H1 (cell line): Measurements from ENCODE around the gene TC2N. TPM values are rescaled to one million over a fixed set of nuclear protein-coding genes. Genes with fewer than 3 reads are reported as not detected.

Experiments used
- CTCF ChIA-PET: fragments of 300-600 bp; sonication (Branson Sonifier 250); formaldehyde crosslinking; loops from one replicate; lab custom pipeline; 2021; ENCODE audit not compliant: partially characterized antibody; lab: Charles Lee
- POLR2A ChIA-PET: fragments of 300-600 bp; sonication (Branson Sonifier 250); formaldehyde crosslinking; loops from one replicate; lab custom pipeline; 2021; ENCODE audit warnings: inconsistent platforms; ENCODE audit not compliant: partially characterized antibody; lab: Charles Lee
- DNase-seq, 2 experiments: peaks; one replicate each; pipeline versions ENCODE4 v3.0.0 to v3.0.0-alpha.2; 2010 to 2022; ENCODE audit warnings: low spot score in 2 of 2, low read depth in 1 of 2, mixed read lengths in 1 of 2
- FAIRE-seq: peaks from 2 replicates; lab custom pipeline; 2011; peaks lifted over from hg19 to GRCh38; lab: Jason Lieb, UNC
- H2AFZ ChIP-seq: 2 replicates; pipeline ENCODE4 v1.8.1; 2012; ENCODE audit warnings: low read length, inconsistent platforms
- H2AK5ac ChIP-seq: 2 replicates; pipeline ENCODE4 v1.6.1; 2013; ENCODE audit warnings: low read depth, low read length
- H2BK120ac ChIP-seq: replicated peaks from 2 replicates; pipeline ENCODE3; 2013; ENCODE audit warnings: low read depth, low read length, inconsistent platforms
- H2BK12ac ChIP-seq: 2 replicates; pipeline ENCODE4 v1.6.1; 2013; ENCODE audit warnings: low read depth, low read length
- H2BK15ac ChIP-seq: 2 replicates; pipeline ENCODE4 v1.6.1; 2013; ENCODE audit warnings: low read length
- H2BK20ac ChIP-seq: 2 replicates; pipeline ENCODE4 v1.6.1; 2013; ENCODE audit warnings: low read length
- H2BK5ac ChIP-seq: 2 replicates; pipeline ENCODE4 v1.6.1; 2013; ENCODE audit warnings: low read depth, low read length
- H3K14ac ChIP-seq: 2 replicates; pipeline ENCODE4 v1.6.1; 2013; ENCODE audit warnings: inconsistent platforms; ENCODE audit not compliant: insufficient read length
- H3K18ac ChIP-seq: 2 replicates; pipeline ENCODE4 v1.6.1; 2013; ENCODE audit warnings: low read length; ENCODE audit errors: extremely low read depth
- H3K23ac ChIP-seq: 2 replicates; pipeline ENCODE4 v1.6.1; 2013; ENCODE audit warnings: inconsistent platforms; ENCODE audit not compliant: insufficient read length
- H3K23me2 ChIP-seq: 2 replicates; pipeline ENCODE4 v1.6.1; 2013; ENCODE audit warnings: low read depth, low read length
- H3K27ac ChIP-seq: 2 replicates; pipeline ENCODE4 v1.6.1; 2011; ENCODE audit warnings: low read depth, low read length, inconsistent platforms
- H3K27me3 ChIP-seq, 4 experiments: replicated peaks in 1 of 4; 1 replicate in 1 of 4; 2 replicates in 3 of 4; pipeline versions ENCODE4 v1.6.1 to v1.8.1; 2011 to 2013; ENCODE audit warnings: low read length in 3 of 4, mild to moderate bottlenecking in 3 of 4, inconsistent platforms in 2 of 4, mixed read lengths in 2 of 4, moderate library complexity in 1 of 4; ENCODE audit not compliant: control insufficient read depth in 3 of 4, insufficient read depth in 3 of 4; ENCODE audit errors: extremely low read depth in 1 of 4
- H3K36me3 ChIP-seq, 4 experiments: 2 replicates each; pipeline versions ENCODE4 v1.6.1 to v1.8.1; 2011 to 2013; ENCODE audit warnings: mild to moderate bottlenecking in 4 of 4, low read length in 3 of 4, moderate library complexity in 2 of 4, control low read depth in 1 of 4, inconsistent platforms in 1 of 4; ENCODE audit not compliant: insufficient read depth in 4 of 4, control insufficient read depth in 2 of 4
- H3K4ac ChIP-seq: replicated peaks from 2 replicates; pipeline ENCODE3; 2013; ENCODE audit warnings: low read length, low read depth, mixed read lengths, inconsistent platforms; ENCODE audit not compliant: insufficient read length
- H3K4me1 ChIP-seq, 4 experiments: replicated peaks in 1 of 4; 1 replicate in 1 of 4; 2 replicates in 3 of 4; pipeline versions ENCODE4 v1.6.1 to v1.8.1; 2011 to 2013; ENCODE audit warnings: low read length in 3 of 4, inconsistent platforms in 2 of 4, mixed read lengths in 1 of 4; ENCODE audit not compliant: insufficient read depth in 4 of 4, control insufficient read depth in 3 of 4
- H3K4me2 ChIP-seq, 2 experiments: 2 replicates each; pipeline versions ENCODE4 v1.6.1 to v1.8.1; 2011 to 2013; ENCODE audit warnings: low read depth in 2 of 2, low read length in 2 of 2, control low read depth in 1 of 2, inconsistent platforms in 1 of 2, mild to moderate bottlenecking in 1 of 2; ENCODE audit not compliant: insufficient read depth in 1 of 2
- H3K4me3 ChIP-seq, 4 experiments: fragments of 200-600, 300-600 bp in 1 of 4; sonication (generic), shearing (Covaris generic), sonication (Bioruptor Twin) in 1 of 4; 2 replicates each; pipeline versions ENCODE4 v1.5.1 to v1.8.1; 2011 to 2016; ENCODE audit warnings: low read length in 4 of 4, low read depth in 3 of 4, control low read depth in 2 of 4, inconsistent platforms in 2 of 4, mild to moderate bottlenecking in 2 of 4, mixed read lengths in 1 of 4, moderate library complexity in 1 of 4; ENCODE audit not compliant: insufficient read depth in 2 of 4; ENCODE audit errors: extremely low read depth in 1 of 4
- H3K56ac ChIP-seq: replicated peaks from 2 replicates; pipeline ENCODE3; 2013; ENCODE audit warnings: low read depth, mild to moderate bottlenecking, mixed read lengths, low read length, inconsistent platforms; ENCODE audit not compliant: insufficient read length
- H3K79me1 ChIP-seq: 2 replicates; pipeline ENCODE4 v1.6.1; 2013; ENCODE audit warnings: low read depth, low read length, control low read depth
- H3K79me2 ChIP-seq, 2 experiments: 2 replicates each; pipeline versions ENCODE4 v1.6.1 to v1.8.1; 2012 to 2013; ENCODE audit warnings: low read length in 2 of 2, mild to moderate bottlenecking in 2 of 2, inconsistent platforms in 1 of 2; ENCODE audit not compliant: insufficient read depth in 2 of 2, control insufficient read depth in 1 of 2
- H3K9ac ChIP-seq, 4 experiments: replicated peaks in 1 of 4; 1 replicate in 1 of 4; 2 replicates in 3 of 4; pipeline versions ENCODE4 v1.6.1 to v1.8.1; 2011 to 2013; ENCODE audit warnings: low read depth in 3 of 4, low read length in 3 of 4, control low read depth in 2 of 4, mild to moderate bottlenecking in 2 of 4, moderate library complexity in 2 of 4, inconsistent platforms in 1 of 4; ENCODE audit errors: extremely low read depth in 1 of 4
- H3K9me3 ChIP-seq, 2 experiments: 2 replicates each; pipeline versions ENCODE4 v1.6.1 to v1.8.1; 2012 to 2013; ENCODE audit warnings: mild to moderate bottlenecking in 2 of 2, moderate library complexity in 2 of 2, control low read depth in 1 of 2, inconsistent platforms in 1 of 2, low read depth in 1 of 2, low read length in 1 of 2, mixed read lengths in 1 of 2; ENCODE audit not compliant: insufficient read depth in 2 of 2
- H4K20me1 ChIP-seq, 2 experiments: replicated peaks in 1 of 2; 2 replicates each; pipeline versions ENCODE3 to v1.8.1; 2011 to 2013; ENCODE audit warnings: inconsistent platforms in 2 of 2, low read length in 2 of 2, mild to moderate bottlenecking in 1 of 2; ENCODE audit not compliant: insufficient read depth in 2 of 2, control insufficient read depth in 1 of 2
- H4K5ac ChIP-seq: 2 replicates; pipeline ENCODE4 v1.6.1; 2013; ENCODE audit warnings: low read length, low read depth, mixed read lengths, inconsistent platforms; ENCODE audit not compliant: insufficient read length
- H4K8ac ChIP-seq: 2 replicates; pipeline ENCODE4 v1.8.0; 2013; ENCODE audit warnings: mild to moderate bottlenecking, moderate library complexity, low read length, inconsistent platforms; ENCODE audit not compliant: insufficient read depth; ENCODE audit errors: extremely low read depth
- H4K91ac ChIP-seq: replicated peaks from 2 replicates; pipeline ENCODE3; 2013; ENCODE audit warnings: low read length, mixed read lengths, inconsistent platforms; ENCODE audit not compliant: insufficient read length
- CEBPB ChIP-seq: IDR thresholded peaks from 2 replicates; pipeline ENCODE4 v1.6.1; 2012; ENCODE audit warnings: low read depth, low read length
- RFX5 ChIP-seq: IDR thresholded peaks from 2 replicates; pipeline ENCODE4 v1.6.1; 2011; ENCODE audit warnings: low read depth, low read length, improper control_type of control experiment, borderline replicate concordance
- WGBS, 2 experiments: shearing (Covaris generic) in 1 of 2; methylation state at CpG; one replicate each; pipeline versions ENCODE4 v1.1.6 to v1.1.7; 2013 to 2015; ENCODE audit warnings: low lambda C conversion rate in 2 of 2, mixed read lengths in 2 of 2, inconsistent platforms in 1 of 2, low coverage in 1 of 2, missing lambda C conversion rate in 1 of 2; ENCODE audit not compliant: insufficient replicate concordance in 2 of 2, insufficient coverage in 1 of 2, insufficient read length in 1 of 2; ENCODE audit errors: extremely low coverage in 1 of 2, missing lambda C conversion rate in 1 of 2; 5-methylcytosine and 5-hydroxymethylcytosine counted together
- polyA plus RNA-seq, 7 experiments: library from polyadenylated mRNA; depleted of rRNA in 3 of 7; stranded (reverse) in 5 of 7; unstranded in 2 of 7; fragments of >200 nt in 5 of 7; fragments of 200-250 nt in 2 of 7; gene quantifications; 1 replicate in 5 of 7; 2 replicates in 1 of 7; 4 replicates in 1 of 7; pipeline versions ENCODE4 v1.2.1 to v1.2.3, GENCODE V29; 2011 to 2013; ENCODE audit warnings: missing spikeins in 2 of 7, mixed read lengths in 2 of 7
- total RNA-seq: library from RNA; stranded (reverse); fragmentation: NEBNext Ultra II Directional; extraction: Animal tissue kit (Norgen Biotek cat#: 25700); gene quantifications from 2 replicates; pipeline ENCODE4 v1.2.1, GENCODE V29; 2021

Gene TC2N
- total and polyA plus RNA-seq, 2 of the 8 experiments (the other 6 are each of a cell fraction or from before 2014, with no cell fraction given), result 9.7 to 36.2 TPM

- Histone ChIP-seq H4K91ac (no peak overlapping the region), H3K4me1 (no peaks in the 10 kb centered on the region; a peak in 1 of 7 replicates), H3K27ac (no peak overlapping the region), H3K23me2 (no peaks in the 10 kb centered on the region; the same call in 1 of the 2 replicates), H2AFZ (no peak overlapping the region), H3K14ac (no peak overlapping the region), H3K79me1 (no peaks in the 10 kb centered on the region), H3K9me3 (no peaks in the 10 kb centered on the region), H3K79me2 (no peaks in the 10 kb centered on the region), H4K8ac (no peak overlapping the region), H2BK120ac (no peak overlapping the region), H2BK5ac (no peak overlapping the region), H2BK15ac (no peak overlapping the region), H3K23ac (no peak overlapping the region), H2AK5ac (no peak overlapping the region), H3K9ac (no peak overlapping the region), H3K4ac (no peak overlapping the region), H3K36me3 (no peaks in the 10 kb centered on the region), H3K4me2 (no peak overlapping the region), H3K27me3 (no peaks in the 10 kb centered on the region), H3K18ac (no peak overlapping the region), H3K56ac (no peak overlapping the region), H2BK20ac (no peak overlapping the region), H2BK12ac (no peak overlapping the region), H3K4me3 (no peak overlapping the region), H4K20me1 (no peaks in the 10 kb centered on the region), H4K5ac (no peak overlapping the region)
- ChIA-PET CTCF (no interaction called here), POLR2A (no interaction called here)
- 75% methylated on average over 4 of the region's 4 CpGs; no CpG with 5 or more reads in 1 of the 2 experiments for WGBS, 2 experiments
- no peak for FAIRE-seq
- DNase-seq, result no peak
- TF ChIP-seq CEBPB (peak; percentile 90), RFX5 (no peak)
These were observed 111.6 kb downstream of the TC2N start for GRCh38 chr14:91755570-91756295.
